B cell (primary cell): ENCODE results near the gene RPTOR.

Experiments used
- EZH2 ChIP-seq: IDR thresholded peaks from 2 replicates; pipeline ENCODE4 v1.6.1; 2012; ENCODE audit warnings: borderline replicate concordance, low read depth, mild to moderate bottlenecking, moderate library complexity, low read length; ENCODE audit not compliant: insufficient read depth, poor library complexity, severe bottlenecking
- TF ChIP-seq, protein P1 (sequence below): fragments of 200-600 bp; IDR thresholded peaks from one replicate; pipeline ENCODE4 v1.8.0; 2022; ENCODE audit warnings: antibody characterized with exemption, mild to moderate bottlenecking

DNA sequence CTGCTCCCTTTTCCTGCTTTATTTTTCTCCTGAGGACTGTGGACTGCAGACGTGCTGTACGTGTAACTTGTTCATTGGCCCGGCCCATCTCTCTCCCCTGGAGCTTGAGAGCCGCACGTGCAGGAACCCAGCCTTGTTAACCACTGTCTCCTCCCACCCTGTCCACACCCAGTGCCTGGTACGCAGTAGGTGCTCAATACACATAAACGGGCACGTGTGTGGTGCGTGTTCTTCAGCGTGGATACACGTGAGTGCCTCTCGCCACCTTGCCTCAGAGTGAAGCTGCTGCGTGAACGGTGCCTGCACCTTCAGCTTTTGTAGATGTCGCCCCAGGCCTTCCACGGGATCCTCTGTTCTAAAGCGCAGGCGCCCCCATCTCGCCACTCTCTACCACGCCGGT is 350.7 kb downstream of the RPTOR start:
- TF ChIP-seq, protein P1, sequence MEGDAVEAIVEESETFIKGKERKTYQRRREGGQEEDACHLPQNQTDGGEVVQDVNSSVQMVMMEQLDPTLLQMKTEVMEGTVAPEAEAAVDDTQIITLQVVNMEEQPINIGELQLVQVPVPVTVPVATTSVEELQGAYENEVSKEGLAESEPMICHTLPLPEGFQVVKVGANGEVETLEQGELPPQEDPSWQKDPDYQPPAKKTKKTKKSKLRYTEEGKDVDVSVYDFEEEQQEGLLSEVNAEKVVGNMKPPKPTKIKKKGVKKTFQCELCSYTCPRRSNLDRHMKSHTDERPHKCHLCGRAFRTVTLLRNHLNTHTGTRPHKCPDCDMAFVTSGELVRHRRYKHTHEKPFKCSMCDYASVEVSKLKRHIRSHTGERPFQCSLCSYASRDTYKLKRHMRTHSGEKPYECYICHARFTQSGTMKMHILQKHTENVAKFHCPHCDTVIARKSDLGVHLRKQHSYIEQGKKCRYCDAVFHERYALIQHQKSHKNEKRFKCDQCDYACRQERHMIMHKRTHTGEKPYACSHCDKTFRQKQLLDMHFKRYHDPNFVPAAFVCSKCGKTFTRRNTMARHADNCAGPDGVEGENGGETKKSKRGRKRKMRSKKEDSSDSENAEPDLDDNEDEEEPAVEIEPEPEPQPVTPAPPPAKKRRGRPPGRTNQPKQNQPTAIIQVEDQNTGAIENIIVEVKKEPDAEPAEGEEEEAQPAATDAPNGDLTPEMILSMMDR: no peak
- TF ChIP-seq EZH2: no peak
